Neutrophil (primary cell): ENCODE data around the gene GUCA1A.

Experiments
- H3K27ac ChIP-seq: fragments of 200-600 bp; sonication (generic); 2 replicates; pipeline ENCODE4 v1.5.1; 2016; ENCODE audit warnings: mild to moderate bottlenecking, moderate library complexity
- H3K27me3 ChIP-seq: fragments of 200-600 bp; sonication (generic); 2 replicates; pipeline ENCODE4 v1.6.0; 2016; ENCODE audit warnings: mild to moderate bottlenecking
- H3K36me3 ChIP-seq: fragments of 200-600 bp; sonication (generic); 2 replicates; pipeline ENCODE4 v1.5.1; 2017
- H3K4me1 ChIP-seq, 2 experiments: fragments of 200-600 bp in 1 of 2; sonication (generic) in 1 of 2; 1 replicate in 1 of 2; 2 replicates in 1 of 2; pipeline versions ENCODE4 v1.5.1 to v1.6.1; 2013 to 2016; ENCODE audit warnings: low read depth in 1 of 2, low read length in 1 of 2, mild to moderate bottlenecking in 1 of 2, moderate library complexity in 1 of 2; ENCODE audit not compliant: control insufficient read depth in 1 of 2, insufficient read depth in 1 of 2
- H3K4me3 ChIP-seq, 2 experiments: fragments of 200-600 bp in 1 of 2; sonication (generic) in 1 of 2; 1 replicate in 1 of 2; 2 replicates in 1 of 2; pipeline ENCODE4 v1.5.1; 2013 to 2016; ENCODE audit warnings: low read depth in 1 of 2, low read length in 1 of 2, mild to moderate bottlenecking in 1 of 2, moderate library complexity in 1 of 2
- H3K9me3 ChIP-seq: fragments of 200-600 bp; sonication (generic); 2 replicates; pipeline ENCODE4 v1.5.1; 2016
- CTCF ChIP-seq: fragments of 200-600 bp; sonication (generic); IDR thresholded peaks from 2 replicates; pipeline ENCODE4 v1.5.1; 2016; ENCODE audit warnings: antibody characterized with exemption

The GUCA1A gene

GRCh38 chr6:42217157-42217518 is 44.0 kb downstream of the GUCA1A start:
- TF ChIP-seq CTCF, result no peak
- H3K4me1 ChIP-seq, result peaks cover 18 to 19% of the 10 kb centered on the region in 2 experiments
- H3K9me3 ChIP-seq, result no peaks in the 10 kb centered on the region
- peak overlapping the region; percentile 87 to 94 for H3K4me3 ChIP-seq
- H3K36me3 ChIP-seq, result peaks cover 20% of the 10 kb centered on the region
- no peaks in the 10 kb centered on the region for H3K27me3 ChIP-seq
- peak overlapping the region; percentile 75 for H3K27ac ChIP-seq

GRCh38 chr6:42217519-42218367 is 44.6 kb downstream of the GUCA1A start, which contains the start of gene MRPS10:
Gene MRPS10, minus strand, starts transcription at chr6:42217861. Its CDS starts 12 bp downstream, at chr6:42217849.
- peaks cover 18 to 19% of the 10 kb centered on the region in 2 experiments for H3K4me1 ChIP-seq
- peak within 1 kb of the TSS; percentile 87 to 94 for H3K4me3 ChIP-seq
- H3K27me3 ChIP-seq, result no peaks in the 10 kb centered on the region
- peaks cover 14% of the 10 kb centered on the region for H3K36me3 ChIP-seq
- no peaks in the 10 kb centered on the region for H3K9me3 ChIP-seq
- TF ChIP-seq CTCF, result no peak
- peak within 1 kb of the TSS; percentile 75 for H3K27ac ChIP-seq

GRCh38 chr6:42220807-42221206 is 47.6 kb downstream of the GUCA1A start:
- H3K4me3 ChIP-seq, result no peak overlapping the region

GRCh38 chr6:42221546-42221945 is 48.4 kb downstream of the GUCA1A start:
- Histone ChIP-seq H3K27me3 (no peaks in the 10 kb centered on the region), H3K9me3 (no peaks in the 10 kb centered on the region), H3K4me1 (peaks cover 15 to 18% of the 10 kb centered on the region in 2 experiments), H3K4me3 (no peak overlapping the region), H3K36me3 (peaks cover 7% of the 10 kb centered on the region), H3K27ac (no peak overlapping the region)
- no peak for TF ChIP-seq CTCF

More at GRCh38 chr6:42220807-42221206, 47.6 kb downstream of the GUCA1A start:
- TF ChIP-seq CTCF, result no peak
- Histone ChIP-seq H3K9me3 (no peaks in the 10 kb centered on the region), H3K4me1 (peaks cover 18 to 19% of the 10 kb centered on the region in 2 experiments), H3K27me3 (no peaks in the 10 kb centered on the region), H3K36me3 (no peaks in the 10 kb centered on the region), H3K27ac (no peak overlapping the region)

- no peaks in the 10 kb centered on the region for H3K27me3 ChIP-seq
- no peak overlapping the region for H3K4me3 ChIP-seq
- H3K36me3 ChIP-seq, result peaks cover 16% of the 10 kb centered on the region
- no peak overlapping the region for H3K27ac ChIP-seq
- peaks cover 6 to 9% of the 10 kb centered on the region in 2 experiments for H3K4me1 ChIP-seq
- no peaks in the 10 kb centered on the region for H3K9me3 ChIP-seq
- no peak for TF ChIP-seq CTCF
Measured at GRCh38 chr6:42222448-42222847, 49.3 kb downstream of the GUCA1A start.
